ENCODE results near the gene CXCL10. TPM values are rescaled to one million over a fixed set of nuclear protein-coding genes. Genes with fewer than 3 reads are reported as not detected.
A peak's percentile ranks its signal among the peaks of the same experiment; 100 is the strongest.

The CXCL10 gene
- total RNA-seq, 4 donors from 2014 or later, result 1.7 to 2.1 TPM; not detected in 2

- no peaks in the 10 kb centered on the region for H3K36me3 ChIP-seq
- 62 to 100% methylated on average over 1 of the region's 1 CpG for WGBS, 2 donors (ENCODE audit: low coverage in 1 of 2)
- no peaks in the 10 kb centered on the region for H3K9me3 ChIP-seq
- no peak for TF ChIP-seq POLR2A (IDR thresholded peaks at IDR 0.05)
- no peak for TF ChIP-seq POLR2AphosphoS5 (IDR thresholded peaks at IDR 0.05)
- TF ChIP-seq EP300 (IDR thresholded peaks at IDR 0.05), result no peak
- TF ChIP-seq CTCF (IDR thresholded peaks at IDR 0.05), result no peak
- no peak overlapping the region for H3K4me3 ChIP-seq
- no peak for ATAC-seq
- no peaks in the 10 kb centered on the region for H3K27me3 ChIP-seq
- H3K4me1 ChIP-seq, result no peaks in the 10 kb centered on the region
- H3K27ac ChIP-seq, result no peak overlapping the region
Measured at GRCh38 chr4:75997081-75997480, 26.2 kb downstream of the CXCL10 start.

GRCh38 chr4:75995727-75996126 lies 27.6 kb downstream of the CXCL10 start:
- H3K27ac ChIP-seq, result no peak overlapping the region
- no peak for ATAC-seq
- H3K9me3 ChIP-seq, result no peaks in the 10 kb centered on the region
- H3K4me1 ChIP-seq, result peaks cover 0 to 5% (median 0%) of the 10 kb centered on the region in 3 donors
- H3K4me3 ChIP-seq, result no peak overlapping the region
- WGBS, 2 donors (ENCODE audit: low coverage in 1 of 2), result 1 to 3% methylated on average over 5 of the region's 5 CpGs
- H3K27me3 ChIP-seq, result no peaks in the 10 kb centered on the region
- no peaks in the 10 kb centered on the region for H3K36me3 ChIP-seq
- TF ChIP-seq POLR2A (IDR thresholded peaks at IDR 0.05), result no peak
- peak; percentile 51 to 71 (median 60) for TF ChIP-seq CTCF (IDR thresholded peaks at IDR 0.05)
- TF ChIP-seq EP300 (IDR thresholded peaks at IDR 0.05), result no peak
- no peak for TF ChIP-seq POLR2AphosphoS5 (IDR thresholded peaks at IDR 0.05)

- TF ChIP-seq POLR2A (IDR thresholded peaks at IDR 0.05), result no peak
- TF ChIP-seq EP300 (IDR thresholded peaks at IDR 0.05), result no peak
- no peak for TF ChIP-seq POLR2AphosphoS5 (IDR thresholded peaks at IDR 0.05)
- TF ChIP-seq CTCF (IDR thresholded peaks at IDR 0.05), result no peak
- H3K4me3 ChIP-seq, result no peak overlapping the region
- H3K36me3 ChIP-seq, result no peaks in the 10 kb centered on the region
- 89% methylated on average over 1 of the region's 1 CpG for WGBS, 2 donors (ENCODE audit: low coverage in 1 of 2)
- H3K27ac ChIP-seq, result no peak overlapping the region
- H3K4me1 ChIP-seq, result peaks cover 6 to 27% (median 14%) of the 10 kb centered on the region in 3 donors
- ATAC-seq, result no peak
- H3K9me3 ChIP-seq, result no peaks in the 10 kb centered on the region
- H3K27me3 ChIP-seq, result no peaks in the 10 kb centered on the region
Measured at GRCh38 chr4:75992462-75992861, 30.8 kb downstream of the CXCL10 start.

GRCh38 chr4:75989846-75990528 lies 33.3 kb downstream of the CXCL10 start:
- no peak for ATAC-seq
- no peaks in the 10 kb centered on the region for H3K9me3 ChIP-seq
- no peaks in the 10 kb centered on the region for H3K27me3 ChIP-seq
- peak overlapping the region in 3 of 4 donors; percentile 72 to 78 (median 76) for H3K27ac ChIP-seq
- peak overlapping the region; percentile 69 to 71 for H3K4me3 ChIP-seq
- no peak for TF ChIP-seq EP300 (IDR thresholded peaks at IDR 0.05)
- no peak for TF ChIP-seq POLR2A (IDR thresholded peaks at IDR 0.05)
- no peaks in the 10 kb centered on the region for H3K36me3 ChIP-seq
- WGBS, 2 donors (ENCODE audit: low coverage in 1 of 2), result 1 to 2% methylated on average over 11 to 20 of the region's 20 CpGs
- peaks cover 6 to 27% (median 14%) of the 10 kb centered on the region in 3 donors for H3K4me1 ChIP-seq

GRCh38 chr4:75985116-75985515 lies 38.2 kb downstream of the CXCL10 start:
- H3K27me3 ChIP-seq, result no peaks in the 10 kb centered on the region
- whole genome bisulfite sequencing, 2 donors (ENCODE audit: low coverage in 1 of 2), result 65 to 84% methylated on average over 2 to 3 of the region's 3 CpGs
- no peak overlapping the region for H3K4me3 ChIP-seq
- TF ChIP-seq CTCF (IDR thresholded peaks at IDR 0.05) (no peak), EP300 (IDR thresholded peaks at IDR 0.05) (no peak), POLR2A (IDR thresholded peaks at IDR 0.05) (no peak), POLR2AphosphoS5 (IDR thresholded peaks at IDR 0.05) (no peak)
- H3K27ac ChIP-seq, result no peak overlapping the region
- peaks cover 5 to 24% of the 10 kb centered on the region in 2 donors for H3K36me3 ChIP-seq
- ATAC-seq, result no peak
- peaks cover 6 to 22% (median 14%) of the 10 kb centered on the region in 3 donors for H3K4me1 ChIP-seq
- no peaks in the 10 kb centered on the region for H3K9me3 ChIP-seq
